Natural killer cell (primary cell): ENCODE data around the gene MUSK. TPM values are rescaled to one million over a fixed set of nuclear protein-coding genes. Genes with fewer than 3 reads are reported as not detected.

Experiments
- ATAC-seq, 3 donors: fragments of 150-1000 bp in 2 of 3; fragments of 200-7000 bp in 1 of 3; cut with Tn5 transposase; 1 replicate in 1 of 3; 2 replicates in 2 of 3; pipeline ENCODE4 v1.10.0; 2021; ENCODE audit warnings: mild to moderate bottlenecking in 2 of 3, moderate library complexity in 2 of 3
- DNase-seq, 2 donors: peaks; one replicate each; pipeline versions ENCODE4 v3.0.0 to v3.0.0-alpha.2; 2013 to 2021; ENCODE audit warnings: mixed read lengths in 1 of 2
- H3K27ac ChIP-seq: one replicate; pipeline ENCODE4 v1.5.1; 2013; ENCODE audit warnings: mild to moderate bottlenecking, low read length
- H3K27me3 ChIP-seq: one replicate; pipeline ENCODE4 v1.6.1; 2013; ENCODE audit warnings: low read length; ENCODE audit not compliant: control insufficient read depth, insufficient read depth
- H3K36me3 ChIP-seq: one replicate; pipeline ENCODE4 v1.6.1; 2013; ENCODE audit warnings: low read length; ENCODE audit not compliant: control insufficient read depth, insufficient read depth
- H3K4me1 ChIP-seq: one replicate; pipeline ENCODE4 v1.6.1; 2013; ENCODE audit warnings: low read length; ENCODE audit not compliant: control insufficient read depth, insufficient read depth
- H3K4me3 ChIP-seq: one replicate; pipeline ENCODE4 v1.5.1; 2013; ENCODE audit warnings: low read length
- H3K9me3 ChIP-seq: one replicate; pipeline ENCODE4 v1.6.1; 2013; ENCODE audit warnings: low read length; ENCODE audit not compliant: control insufficient read depth, insufficient read depth
- H3K27ac Mint-ChIP-seq, 2 donors: one replicate each; pipeline ENCODE4 v1.8.0; 2022; ENCODE audit warnings: mild to moderate bottlenecking in 2 of 2, mixed read lengths in 2 of 2, moderate library complexity in 1 of 2
- H3K27me3 Mint-ChIP-seq, 2 donors: one replicate each; pipeline ENCODE4 v1.8.0; 2022; ENCODE audit warnings: low read depth in 2 of 2, mixed read lengths in 2 of 2
- H3K36me3 Mint-ChIP-seq: one replicate; pipeline ENCODE4 v1.8.0; 2022; ENCODE audit warnings: mixed read lengths
- H3K4me1 Mint-ChIP-seq, 2 donors: one replicate each; pipeline ENCODE4 v1.8.0; 2022; ENCODE audit warnings: mixed read lengths in 2 of 2
- H3K4me3 Mint-ChIP-seq: one replicate; pipeline ENCODE4 v1.8.0; 2022; ENCODE audit warnings: mild to moderate bottlenecking, moderate library complexity, mixed read lengths
- H3K9me3 Mint-ChIP-seq, 2 donors: one replicate each; pipeline ENCODE4 v1.8.0; 2022; ENCODE audit warnings: mixed read lengths in 2 of 2
- WGBS: methylation state at CpG from one replicate; pipeline ENCODE4 v1.1.7; 2013; ENCODE audit warnings: missing lambda C conversion rate; ENCODE audit not compliant: insufficient coverage; 5-methylcytosine and 5-hydroxymethylcytosine counted together
- intact Hi-C: fragments of 100-400 bp; cut with micrococcal nuclease; formaldehyde crosslinking; loops from one replicate; pipeline ENCODE4 v1.14.2; 2022
- total RNA-seq, 4 donors: library from RNA; stranded (reverse); fragments of 120-200 nt in 1 of 4; gene quantifications; one replicate each; pipeline versions ENCODE4 v1.2.3 to v1.2.4, GENCODE V29; 2013 to 2022
- TF ChIP-seq, protein P1 (sequence below): fragments of 200-600 bp; IDR thresholded peaks from one replicate; pipeline ENCODE4 v1.8.0; 2022; ENCODE audit warnings: antibody characterized with exemption

The MUSK gene
- total RNA-seq, 3 donors from 2014 or later (not counting 1 experiment from before 2014, with no cell fraction given), result not detected

DNA sequence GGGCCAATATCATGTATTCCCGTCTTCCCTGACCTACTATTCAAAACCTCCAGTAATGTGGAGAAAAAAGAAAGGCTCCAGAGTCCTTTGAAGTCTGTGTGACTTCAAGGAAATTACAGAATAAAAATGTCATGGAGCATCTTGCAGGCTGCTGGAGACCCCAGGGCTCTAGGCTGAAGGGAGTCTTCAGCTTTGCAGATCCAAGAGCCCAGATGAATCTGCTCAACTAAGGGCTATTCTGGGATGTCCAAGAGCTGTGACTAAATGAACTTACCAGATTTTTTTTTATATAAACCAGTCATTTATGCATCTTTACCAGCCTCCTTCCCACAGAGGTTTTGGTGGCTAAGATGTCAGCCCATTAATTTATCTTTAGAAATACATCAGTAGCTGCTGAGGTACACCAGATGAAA, 167.3 kb downstream of the MUSK start:
- whole genome bisulfite sequencing, result no CpG with 5 or more reads among the region's 1 CpG
- H3K27me3 Mint-ChIP-seq, result no peaks in the 10 kb centered on the region
- no peaks in the 10 kb centered on the region for H3K4me1 Mint-ChIP-seq
- no peaks in the 10 kb centered on the region for H3K4me1 ChIP-seq
- DNase-seq, result no peak
- no peaks in the 10 kb centered on the region for H3K9me3 ChIP-seq
- no peaks in the 10 kb centered on the region for H3K36me3 Mint-ChIP-seq
- TF ChIP-seq, protein P1, sequence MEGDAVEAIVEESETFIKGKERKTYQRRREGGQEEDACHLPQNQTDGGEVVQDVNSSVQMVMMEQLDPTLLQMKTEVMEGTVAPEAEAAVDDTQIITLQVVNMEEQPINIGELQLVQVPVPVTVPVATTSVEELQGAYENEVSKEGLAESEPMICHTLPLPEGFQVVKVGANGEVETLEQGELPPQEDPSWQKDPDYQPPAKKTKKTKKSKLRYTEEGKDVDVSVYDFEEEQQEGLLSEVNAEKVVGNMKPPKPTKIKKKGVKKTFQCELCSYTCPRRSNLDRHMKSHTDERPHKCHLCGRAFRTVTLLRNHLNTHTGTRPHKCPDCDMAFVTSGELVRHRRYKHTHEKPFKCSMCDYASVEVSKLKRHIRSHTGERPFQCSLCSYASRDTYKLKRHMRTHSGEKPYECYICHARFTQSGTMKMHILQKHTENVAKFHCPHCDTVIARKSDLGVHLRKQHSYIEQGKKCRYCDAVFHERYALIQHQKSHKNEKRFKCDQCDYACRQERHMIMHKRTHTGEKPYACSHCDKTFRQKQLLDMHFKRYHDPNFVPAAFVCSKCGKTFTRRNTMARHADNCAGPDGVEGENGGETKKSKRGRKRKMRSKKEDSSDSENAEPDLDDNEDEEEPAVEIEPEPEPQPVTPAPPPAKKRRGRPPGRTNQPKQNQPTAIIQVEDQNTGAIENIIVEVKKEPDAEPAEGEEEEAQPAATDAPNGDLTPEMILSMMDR, result no peak
- intact Hi-C loops, result no loop called here
- no peak overlapping the region for H3K4me3 ChIP-seq
- H3K9me3 Mint-ChIP-seq, result peaks cover 4 to 13% of the 10 kb centered on the region in 2 donors
- H3K27me3 ChIP-seq, result no peaks in the 10 kb centered on the region
- no peak for ATAC-seq
- no peak overlapping the region for H3K27ac Mint-ChIP-seq
- H3K4me3 Mint-ChIP-seq, result no peak overlapping the region
- no peaks in the 10 kb centered on the region for H3K36me3 ChIP-seq
- no peak overlapping the region for H3K27ac ChIP-seq

DNA sequence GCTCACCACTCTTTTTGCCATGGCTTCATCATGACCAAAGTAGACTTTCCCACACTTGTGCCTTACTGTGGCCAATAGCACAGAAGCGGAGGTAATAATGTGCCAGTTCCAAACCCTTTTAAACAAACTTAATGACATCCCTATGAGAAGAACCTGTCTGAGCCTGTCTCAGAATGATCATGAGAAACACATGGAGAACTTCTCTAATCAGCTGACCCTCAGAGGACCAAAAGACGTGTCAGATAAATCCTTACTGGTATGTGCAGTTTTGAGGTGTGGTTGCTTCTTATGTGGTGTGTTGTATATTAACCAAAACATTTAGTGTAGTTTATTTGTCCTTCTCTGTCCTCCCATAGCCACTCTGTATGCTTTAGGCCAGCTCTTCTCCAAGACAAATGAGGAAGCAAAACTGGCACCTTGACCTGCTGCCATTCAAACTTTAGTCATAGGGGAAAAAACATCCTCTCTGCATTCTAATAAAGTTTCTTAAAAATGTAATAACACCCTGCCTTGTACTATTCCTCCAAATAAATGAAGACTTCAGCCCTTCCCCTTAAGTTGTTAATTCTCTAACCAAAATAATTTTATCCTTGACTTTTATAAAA, 168.9 kb downstream of the MUSK start:
- Histone ChIP-seq H3K36me3 (no peaks in the 10 kb centered on the region), H3K4me1 (no peaks in the 10 kb centered on the region), H3K9me3 (no peaks in the 10 kb centered on the region), H3K4me3 (no peak overlapping the region), H3K27ac (no peak overlapping the region), H3K27me3 (no peaks in the 10 kb centered on the region)
- H3K36me3 Mint-ChIP-seq, result no peaks in the 10 kb centered on the region
- no peak for DNase-seq
- peaks cover 4 to 11% of the 10 kb centered on the region in 2 donors for H3K9me3 Mint-ChIP-seq
- ATAC-seq, result no peak
- 94% methylated on average over 1 of the region's 2 CpGs for WGBS
- TF ChIP-seq, protein P1, result no peak
- no peaks in the 10 kb centered on the region for H3K27me3 Mint-ChIP-seq
- intact Hi-C loops, result no loop called here
- H3K27ac Mint-ChIP-seq, result no peak overlapping the region
- H3K4me1 Mint-ChIP-seq, result no peaks in the 10 kb centered on the region
- no peak overlapping the region for H3K4me3 Mint-ChIP-seq

DNA sequence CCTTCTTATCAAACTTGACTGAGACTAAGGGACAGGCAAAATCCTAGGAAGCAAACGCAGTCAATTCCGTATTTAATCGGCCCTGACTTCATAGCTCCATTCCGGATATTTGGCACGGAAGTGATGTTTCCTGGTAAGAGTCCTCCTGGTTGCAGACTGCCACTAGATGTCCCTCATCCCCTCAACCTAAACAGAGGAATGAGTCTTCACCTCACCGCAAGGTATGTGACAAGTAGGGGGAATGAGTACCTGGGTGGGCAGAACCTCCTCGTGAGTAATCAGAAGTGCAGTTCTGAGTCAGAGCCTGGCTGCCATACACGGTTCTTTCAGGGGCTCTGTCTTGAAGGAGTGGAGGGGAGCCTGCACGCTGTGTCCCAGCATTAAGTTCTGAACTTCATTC, 173.6 kb downstream of the MUSK start:
- Histone ChIP-seq H3K27me3 (no peaks in the 10 kb centered on the region), H3K4me3 (no peak overlapping the region), H3K9me3 (no peaks in the 10 kb centered on the region), H3K36me3 (no peaks in the 10 kb centered on the region), H3K27ac (no peak overlapping the region), H3K4me1 (no peaks in the 10 kb centered on the region)
- Mint-ChIP-seq H3K4me1 (no peaks in the 10 kb centered on the region), H3K27me3 (no peaks in the 10 kb centered on the region), H3K4me3 (no peak overlapping the region), H3K36me3 (no peaks in the 10 kb centered on the region), H3K9me3 (peaks cover 8 to 9% of the 10 kb centered on the region in 2 donors), H3K27ac (no peak overlapping the region)
- intact Hi-C loops, result no loop called here
- TF ChIP-seq, protein P1, result no peak
- WGBS, result 91% methylated on average over 9 of the region's 9 CpGs
- ATAC-seq, result no peak
- no peak for DNase-seq

DNA sequence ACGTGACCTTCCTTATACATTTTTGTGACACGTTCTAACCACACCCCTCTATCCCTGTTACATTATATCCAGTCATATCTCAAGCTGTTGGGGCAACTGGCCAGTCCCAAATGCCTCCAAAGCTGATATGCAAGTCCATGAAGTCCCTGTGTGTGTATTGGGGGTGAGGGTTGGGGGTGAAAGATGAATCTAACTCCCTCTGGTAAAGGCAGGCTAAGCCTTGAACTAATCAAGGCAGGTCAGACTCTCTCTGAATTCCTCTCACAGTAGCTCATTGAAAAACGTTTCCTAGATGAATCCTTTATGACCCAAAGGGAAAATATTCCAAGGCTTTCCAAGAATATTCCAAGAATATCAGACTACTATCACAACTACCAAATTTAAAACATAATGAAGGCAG, 174.4 kb downstream of the MUSK start:
- no peaks in the 10 kb centered on the region for H3K9me3 ChIP-seq
- no peaks in the 10 kb centered on the region for H3K4me1 ChIP-seq
- H3K4me3 Mint-ChIP-seq, result no peak overlapping the region
- H3K4me3 ChIP-seq, result no peak overlapping the region
- TF ChIP-seq, protein P1, result no peak
- no peaks in the 10 kb centered on the region for H3K27me3 ChIP-seq
- H3K9me3 Mint-ChIP-seq, result peaks cover 8 to 12% of the 10 kb centered on the region in 2 donors
- H3K36me3 Mint-ChIP-seq, result no peaks in the 10 kb centered on the region
- no peaks in the 10 kb centered on the region for H3K4me1 Mint-ChIP-seq
- no peak overlapping the region for H3K27ac Mint-ChIP-seq
- WGBS, result 76% methylated on average over 3 of the region's 3 CpGs
- DNase-seq (no peak), ATAC-seq (no peak)
- no peak overlapping the region for H3K27ac ChIP-seq
- H3K36me3 ChIP-seq, result no peaks in the 10 kb centered on the region
- H3K27me3 Mint-ChIP-seq, result no peaks in the 10 kb centered on the region
- intact Hi-C loops, result no loop called here
